Kidney capillary endothelial cell (primary cell): ENCODE measurements around the gene ADAMTS16.
"Not testable (repeated sequence)": the region's sequence is repeated elsewhere in the genome, so short reads cannot be mapped to it uniquely, and the experiment has no call there.

ENCODE experiments used
- DNase-seq: peaks from one replicate; pipeline ENCODE4 v3.0.0-alpha.2; 2018; ENCODE audit warnings: low spot score

The ADAMTS16 gene

GRCh38 chr5:5139777-5140478, at the start of gene ADAMTS16:
Gene ADAMTS16 (plus strand): TSS chr5:5140330. CDS start chr5:5140468, 138 bp downstream.
- DNase-seq, result no peak

GRCh38 chr5:5092149-5092548, 48.0 kb upstream of the ADAMTS16 start:
- no peak for DNase-seq

- DNase-seq, result no peak
Observed at GRCh38 chr5:5100635-5101034, 39.5 kb upstream of the ADAMTS16 start.

GRCh38 chr5:5101676-5102075, 38.5 kb upstream of the ADAMTS16 start:
- no peak for DNase-seq

GRCh38 chr5:5103245-5103644, 36.9 kb upstream of the ADAMTS16 start:
- DNase-seq, result no peak

- no peak for DNase-seq
Observed at GRCh38 chr5:5104550-5104949, 35.6 kb upstream of the ADAMTS16 start.

- no peak for DNase-seq
Observed at GRCh38 chr5:5105531-5105930, 34.6 kb upstream of the ADAMTS16 start.

GRCh38 chr5:5116956-5117355, 23.2 kb upstream of the ADAMTS16 start:
- DNase-seq, result no peak

- no peak for DNase-seq
Observed at GRCh38 chr5:5122776-5123175, 17.4 kb upstream of the ADAMTS16 start.

GRCh38 chr5:5124231-5124630, 15.9 kb upstream of the ADAMTS16 start:
- no peak for DNase-seq

GRCh38 chr5:5126444-5126843, 13.7 kb upstream of the ADAMTS16 start:
- DNase-seq, result no peak

GRCh38 chr5:5128766-5129165, 11.4 kb upstream of the ADAMTS16 start:
- DNase-seq, result no peak

GRCh38 chr5:5132234-5132633, 7.9 kb upstream of the ADAMTS16 start:
- no peak for DNase-seq

GRCh38 chr5:5132693-5133295, 7.3 kb upstream of the ADAMTS16 start:
- no peak for DNase-seq

- DNase-seq, result no peak
Observed at GRCh38 chr5:5134107-5134506, 6.0 kb upstream of the ADAMTS16 start.

- DNase-seq, result no peak
Observed at GRCh38 chr5:5135957-5136676, 4.0 kb upstream of the ADAMTS16 start.

- DNase-seq, result not testable (repeated sequence)
Observed at GRCh38 chr5:5137851-5138250, 2.3 kb upstream of the ADAMTS16 start.

- no peak for DNase-seq
Observed at GRCh38 chr5:5139336-5139776, 774 bp upstream of the ADAMTS16 start.

GRCh38 chr5:5140479-5141338, 579 bp downstream of the ADAMTS16 start:
- no peak for DNase-seq

- no peak for DNase-seq
Observed at GRCh38 chr5:5141339-5141599, 1.1 kb downstream of the ADAMTS16 start.

- peak; percentile 60 for DNase-seq
Observed at GRCh38 chr5:5141625-5142525, 1.7 kb downstream of the ADAMTS16 start.
